ENCODE data around the gene OTULINL.

The OTULINL gene

GRCh38 chr5:14659821-14660607, 78.4 kb downstream of the OTULINL start:
- Mint-ChIP-seq H3K4me1 (ENCODE audit: low read depth) (peaks cover 54% of the 10 kb centered on the region), H3K4me3 (no peak overlapping the region), H3K9me3 (ENCODE audit: low read depth) (no peaks in the 10 kb centered on the region), H3K27ac (no peak overlapping the region), H3K27me3 (no peaks in the 10 kb centered on the region), H3K36me3 (no peaks in the 10 kb centered on the region)

- Mint-ChIP-seq H3K36me3 (no peaks in the 10 kb centered on the region), H3K4me1 (ENCODE audit: low read depth) (peaks cover 52% of the 10 kb centered on the region), H3K9me3 (ENCODE audit: low read depth) (no peaks in the 10 kb centered on the region), H3K27ac (peak overlapping the region; percentile 55), H3K27me3 (no peaks in the 10 kb centered on the region), H3K4me3 (no peak overlapping the region)
Measured at GRCh38 chr5:14660833-14661232, 79.2 kb downstream of the OTULINL start.
